MCF 10A (cell line): Measurements from ENCODE around the gene FGD5. TPM values are rescaled to one million over a fixed set of nuclear protein-coding genes. Genes with fewer than 3 reads are reported as not detected.

Experiments used
- BruUV-seq: library from RNA; stranded (reverse); fragments of 400-500 nt; replicated peaks from 2 replicates; lab custom pipeline; 2021; lab: Mats Ljungman, UMichigan
- CTCF ChIA-PET: fragments of 300-600 bp; sonication (Branson Sonifier 250); formaldehyde crosslinking; extraction: SDS; loops from one replicate; lab custom pipeline; 2021; ENCODE audit warnings: antibody characterized with exemption, inconsistent platforms; lab: Yijun Ruan, JAX
- POLR2A ChIA-PET: fragments of 300-600, 350-650 bp; sonication (Branson Sonifier 250); formaldehyde crosslinking; extraction: SDS; loops from one replicate; lab custom pipeline; 2020; ENCODE audit warnings: antibody characterized with exemption, inconsistent platforms; lab: Yijun Ruan, JAX
- DNase-seq: peaks from one replicate; pipeline ENCODE4 v3.0.0-alpha.2; 2018; ENCODE audit not compliant: unreplicated experiment
- H3K27ac Mint-ChIP-seq: one replicate; pipeline ENCODE4 v1.8.0; 2022; ENCODE audit warnings: mild to moderate bottlenecking, low read depth, mixed read lengths; ENCODE audit not compliant: unreplicated experiment
- H3K27me3 Mint-ChIP-seq: one replicate; pipeline ENCODE4 v1.8.0; 2022; ENCODE audit warnings: mixed read lengths; ENCODE audit not compliant: insufficient read depth, unreplicated experiment
- H3K36me3 Mint-ChIP-seq: one replicate; pipeline ENCODE4 v1.8.0; 2022; ENCODE audit warnings: mild to moderate bottlenecking, moderate library complexity, mixed read lengths; ENCODE audit not compliant: insufficient read depth, unreplicated experiment
- H3K4me1 Mint-ChIP-seq: one replicate; pipeline ENCODE4 v1.8.0; 2022; ENCODE audit warnings: mixed read lengths; ENCODE audit not compliant: insufficient read depth, unreplicated experiment
- H3K4me3 Mint-ChIP-seq: one replicate; pipeline ENCODE4 v1.8.0; 2022; ENCODE audit warnings: mild to moderate bottlenecking, moderate library complexity, mixed read lengths; ENCODE audit not compliant: unreplicated experiment
- H3K9me3 Mint-ChIP-seq: one replicate; pipeline ENCODE4 v1.8.0; 2022; ENCODE audit warnings: mixed read lengths; ENCODE audit not compliant: unreplicated experiment
- intact Hi-C: fragments of 100-400 bp; cut with micrococcal nuclease; formaldehyde crosslinking; loops from 2 replicates; pipeline ENCODE4 v1.14.1; 2022
- total RNA-seq: library from RNA; stranded (reverse); gene quantifications from 2 replicates; pipeline ENCODE4 v1.2.3, GENCODE V29; 2022
- TF ChIP-seq, protein P1 (sequence below): fragments of 200-600 bp; IDR thresholded peaks from one replicate; pipeline ENCODE4 v1.8.0; 2022; ENCODE audit warnings: antibody characterized with exemption, mild to moderate bottlenecking; ENCODE audit not compliant: unreplicated experiment

FGD5 gene
- total RNA-seq, 1 experiment from 2014 or later = not detected

DNA sequence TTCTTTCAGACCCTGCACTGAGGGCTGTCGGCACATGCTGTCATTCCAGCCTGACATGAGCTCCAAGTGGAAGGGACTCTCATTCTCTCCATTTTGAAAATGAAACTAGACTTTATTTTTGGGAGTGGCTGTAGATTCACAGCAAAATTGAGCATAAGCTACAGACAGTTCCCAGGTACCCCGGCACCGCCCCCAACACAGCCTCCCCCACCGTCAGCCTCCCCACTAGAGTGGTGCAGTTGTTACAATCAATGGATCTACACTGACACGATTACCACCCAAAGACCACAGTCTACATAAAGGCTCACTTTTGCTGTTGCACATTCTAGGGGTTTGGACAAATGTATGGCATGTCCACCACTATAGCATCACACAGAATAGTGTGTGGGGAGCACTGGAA, 29.5 kb upstream of the FGD5 start:
- POLR2A ChIA-PET = no interaction called here
- CTCF ChIA-PET = interaction anchor here (0.5 to 1.2 kb wide), 2 partner anchors 75 to 618 kb away, joined by 3 to 4 read pairs; no protein-coding TSS in a partner anchor
- TF ChIP-seq, protein P1, sequence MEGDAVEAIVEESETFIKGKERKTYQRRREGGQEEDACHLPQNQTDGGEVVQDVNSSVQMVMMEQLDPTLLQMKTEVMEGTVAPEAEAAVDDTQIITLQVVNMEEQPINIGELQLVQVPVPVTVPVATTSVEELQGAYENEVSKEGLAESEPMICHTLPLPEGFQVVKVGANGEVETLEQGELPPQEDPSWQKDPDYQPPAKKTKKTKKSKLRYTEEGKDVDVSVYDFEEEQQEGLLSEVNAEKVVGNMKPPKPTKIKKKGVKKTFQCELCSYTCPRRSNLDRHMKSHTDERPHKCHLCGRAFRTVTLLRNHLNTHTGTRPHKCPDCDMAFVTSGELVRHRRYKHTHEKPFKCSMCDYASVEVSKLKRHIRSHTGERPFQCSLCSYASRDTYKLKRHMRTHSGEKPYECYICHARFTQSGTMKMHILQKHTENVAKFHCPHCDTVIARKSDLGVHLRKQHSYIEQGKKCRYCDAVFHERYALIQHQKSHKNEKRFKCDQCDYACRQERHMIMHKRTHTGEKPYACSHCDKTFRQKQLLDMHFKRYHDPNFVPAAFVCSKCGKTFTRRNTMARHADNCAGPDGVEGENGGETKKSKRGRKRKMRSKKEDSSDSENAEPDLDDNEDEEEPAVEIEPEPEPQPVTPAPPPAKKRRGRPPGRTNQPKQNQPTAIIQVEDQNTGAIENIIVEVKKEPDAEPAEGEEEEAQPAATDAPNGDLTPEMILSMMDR = no peak
- no peak for DNase-seq
- Mint-ChIP-seq H3K4me1 (peaks cover 4% of the 10 kb centered on the region), H3K27me3 (peaks cover 73% of the 10 kb centered on the region), H3K9me3 (no peaks in the 10 kb centered on the region), H3K4me3 (no peak overlapping the region), H3K36me3 (no peaks in the 10 kb centered on the region), H3K27ac (no peak overlapping the region)
- intact Hi-C loops = loop anchor here (10.0 kb wide), 1 partner anchor 284 kb away; no protein-coding TSS in a partner anchor
- no TSS peak for BruUV-seq

DNA sequence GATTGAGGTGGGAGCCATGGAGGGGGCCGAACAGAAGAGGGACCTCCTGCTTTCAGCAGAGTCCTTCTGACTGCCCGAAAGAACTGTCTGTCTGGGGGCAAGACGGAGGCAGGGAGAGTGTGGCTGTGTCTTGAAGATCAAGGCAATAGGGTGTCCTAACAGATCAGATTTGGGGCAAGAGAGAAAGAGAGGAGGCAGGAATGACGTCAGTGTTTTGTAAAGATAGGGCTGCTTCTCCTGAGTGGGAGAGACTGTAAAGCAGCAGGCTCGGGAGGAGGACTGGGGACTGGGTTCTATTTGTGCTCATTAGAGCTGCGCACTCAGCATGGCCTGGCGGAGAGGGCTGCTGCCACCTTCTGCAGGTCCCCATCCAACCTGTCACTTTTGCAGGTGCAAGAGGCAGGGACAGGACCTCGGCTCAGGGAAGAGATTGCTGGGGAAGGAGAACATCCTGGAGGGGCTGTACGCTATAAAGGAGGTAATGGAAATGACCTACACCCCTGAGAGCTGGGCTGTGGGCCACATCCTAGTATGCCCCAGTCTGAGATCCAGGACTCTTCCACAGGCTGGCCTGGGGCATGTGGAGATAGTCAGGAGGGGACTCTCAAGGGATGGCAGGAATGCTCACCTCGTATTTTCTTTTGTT, 29.0 kb upstream of the FGD5 start:
- no peaks in the 10 kb centered on the region for H3K9me3 Mint-ChIP-seq
- no peaks in the 10 kb centered on the region for H3K36me3 Mint-ChIP-seq
- H3K27me3 Mint-ChIP-seq = peaks cover 78% of the 10 kb centered on the region
- H3K27ac Mint-ChIP-seq = no peak overlapping the region
- no peak for DNase-seq
- TF ChIP-seq, protein P1 = no peak
- H3K4me3 Mint-ChIP-seq = no peak overlapping the region
- CTCF ChIA-PET = interaction anchor here (1.6 kb wide), 2 partner anchors 132 to 281 kb away, joined by 4 to 6 read pairs; no protein-coding TSS in a partner anchor
- no TSS peak for BruUV-seq
- POLR2A ChIA-PET = no interaction called here
- intact Hi-C loops = loop anchor here (10.0 kb wide), 1 partner anchor 285 kb away; no protein-coding TSS in a partner anchor
- peaks cover 4% of the 10 kb centered on the region for H3K4me1 Mint-ChIP-seq

GRCh38 chr3:14791343-14791945, 27.3 kb upstream of the FGD5 start:
- Mint-ChIP-seq H3K4me3 (no peak overlapping the region), H3K4me1 (peaks cover 4% of the 10 kb centered on the region), H3K27ac (no peak overlapping the region), H3K27me3 (peaks cover 71% of the 10 kb centered on the region), H3K36me3 (no peaks in the 10 kb centered on the region), H3K9me3 (no peaks in the 10 kb centered on the region)
- POLR2A ChIA-PET = no interaction called here
- CTCF ChIA-PET = interaction anchor here (0.5 to 1.6 kb wide), 9 partner anchors 9 to 421 kb away, joined by 3 to 6 read pairs (median 3); no protein-coding TSS in a partner anchor
- BruUV-seq = no TSS peak
- TF ChIP-seq, protein P1 = peak; percentile 55
- peak; percentile 60 for DNase-seq
- intact Hi-C loops = loop anchor here (1.0 kb wide), 1 partner anchor 130 kb away; no protein-coding TSS in a partner anchor

DNA sequence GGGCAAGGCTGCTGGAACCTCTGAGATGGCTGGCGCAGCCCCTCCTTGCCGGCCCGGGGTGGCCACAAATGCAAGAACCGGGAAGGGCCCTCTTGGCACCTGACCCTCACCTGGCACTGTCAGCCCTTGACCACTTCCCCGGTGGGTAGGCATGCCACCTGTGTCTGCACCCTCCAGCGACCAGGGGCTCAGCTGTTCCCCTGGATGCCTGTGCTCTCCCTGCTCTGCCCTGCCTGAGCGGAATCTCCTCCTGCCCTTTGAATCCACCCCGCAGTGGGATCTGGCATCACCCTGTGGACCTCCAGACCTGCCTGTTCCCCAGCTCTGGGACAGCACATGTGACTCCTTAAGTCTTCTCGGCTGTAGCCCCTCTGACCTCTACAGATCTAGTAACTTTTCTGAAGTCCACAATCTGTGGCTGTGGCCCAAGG, 26.1 kb upstream of the FGD5 start:
- Mint-ChIP-seq H3K27me3 (peaks cover 60% of the 10 kb centered on the region), H3K4me1 (peaks cover 4% of the 10 kb centered on the region), H3K27ac (no peak overlapping the region), H3K4me3 (no peak overlapping the region), H3K36me3 (no peaks in the 10 kb centered on the region), H3K9me3 (no peaks in the 10 kb centered on the region)
- CTCF ChIA-PET = interaction anchor here (0.7 kb wide), 2 partner anchors 9 to 69 kb away, joined by 3 read pairs; no protein-coding TSS in a partner anchor
- POLR2A ChIA-PET = interaction anchor here (0.6 kb wide), 1 partner anchor 78 kb away, joined by 4 read pairs; no protein-coding TSS in a partner anchor
- TF ChIP-seq, protein P1 = no peak
- intact Hi-C loops = no loop called here
- no TSS peak for BruUV-seq
- DNase-seq = no peak
